H9 (cell line): ENCODE measurements around the gene ZBTB44. TPM values are rescaled to one million over a fixed set of nuclear protein-coding genes. Genes with fewer than 3 reads are reported as not detected.

Experiments used
- DNase-seq: peaks from one replicate; pipeline ENCODE4 v3.0.0-alpha.2; 2017
- H2AFZ ChIP-seq: one replicate; pipeline ENCODE4 v1.6.1; 2013; ENCODE audit warnings: mild to moderate bottlenecking, low read length, control low read depth, moderate library complexity
- H2AK5ac ChIP-seq: 2 replicates; pipeline ENCODE4 v1.6.1; 2013; ENCODE audit warnings: low read length, control low read depth, mixed read lengths; ENCODE audit not compliant: insufficient read length
- H2BK120ac ChIP-seq: one replicate; pipeline ENCODE4 v1.6.1; 2013; ENCODE audit warnings: low read depth, mild to moderate bottlenecking, low read length, control low read depth, inconsistent platforms; ENCODE audit not compliant: poor library complexity, severe bottlenecking
- H2BK12ac ChIP-seq: 2 replicates; pipeline ENCODE4 v1.6.1; 2013; ENCODE audit warnings: low read length, control low read depth, mixed read lengths, low read depth; ENCODE audit not compliant: insufficient read length
- H2BK15ac ChIP-seq: 2 replicates; pipeline ENCODE4 v1.6.1; 2013; ENCODE audit warnings: low read depth, low read length, control low read depth
- H2BK20ac ChIP-seq: one replicate; pipeline ENCODE4 v1.6.1; 2013; ENCODE audit warnings: low read depth, mild to moderate bottlenecking, low read length, control low read depth, inconsistent platforms; ENCODE audit not compliant: poor library complexity, severe bottlenecking
- H2BK5ac ChIP-seq: 2 replicates; pipeline ENCODE4 v1.6.1; 2013; ENCODE audit warnings: low read length, control low read depth, mixed read lengths; ENCODE audit not compliant: insufficient read length
- H3K14ac ChIP-seq: 2 replicates; pipeline ENCODE4 v1.6.1; 2013; ENCODE audit warnings: low read length, control low read depth; ENCODE audit not compliant: insufficient read depth
- H3K18ac ChIP-seq: 2 replicates; pipeline ENCODE4 v1.6.1; 2013; ENCODE audit warnings: low read depth, mild to moderate bottlenecking, mixed read lengths, low read length, control low read depth; ENCODE audit not compliant: insufficient read length
- H3K23ac ChIP-seq: 2 replicates; pipeline ENCODE4 v1.6.1; 2013; ENCODE audit warnings: low read length, control low read depth, mixed read lengths, low read depth; ENCODE audit not compliant: insufficient read length
- H3K23me2 ChIP-seq: 2 replicates; pipeline ENCODE4 v1.6.1; 2013; ENCODE audit warnings: low read depth, mild to moderate bottlenecking, mixed read lengths, low read length, control low read depth; ENCODE audit not compliant: insufficient read length, poor library complexity, severe bottlenecking
- H3K27ac ChIP-seq: 2 replicates; pipeline ENCODE4 v1.5.1; 2013; ENCODE audit warnings: low read length, control low read depth, mixed read lengths, low read depth; ENCODE audit not compliant: insufficient read length
- H3K27me3 ChIP-seq: 2 replicates; pipeline ENCODE4 v1.6.1; 2013; ENCODE audit warnings: low read length, control low read depth, inconsistent platforms; ENCODE audit not compliant: insufficient read depth
- H3K4ac ChIP-seq: 2 replicates; pipeline ENCODE4 v1.6.1; 2013; ENCODE audit warnings: low read depth, mild to moderate bottlenecking, control low read depth, inconsistent platforms, low read length, moderate library complexity
- H3K4me1 ChIP-seq: 2 replicates; pipeline ENCODE4 v1.6.1; 2013; ENCODE audit warnings: low read length, control low read depth, inconsistent platforms; ENCODE audit not compliant: insufficient read depth
- H3K4me2 ChIP-seq: 2 replicates; pipeline ENCODE4 v1.6.1; 2013; ENCODE audit warnings: low read length, control low read depth, mixed read lengths; ENCODE audit not compliant: insufficient read length, insufficient read depth
- H3K56ac ChIP-seq: 2 replicates; pipeline ENCODE4 v1.6.1; 2013; ENCODE audit warnings: low read depth, mild to moderate bottlenecking, mixed read lengths, low read length, control low read depth; ENCODE audit not compliant: insufficient read length
- H3K79me1 ChIP-seq: 2 replicates; pipeline ENCODE4 v1.6.1; 2013; ENCODE audit warnings: low read depth, mild to moderate bottlenecking, moderate library complexity, low read length, control low read depth, inconsistent platforms; ENCODE audit not compliant: insufficient read depth, poor library complexity, severe bottlenecking
- H3K79me2 ChIP-seq: 2 replicates; pipeline ENCODE4 v1.6.1; 2013; ENCODE audit warnings: low read length, control low read depth, inconsistent platforms; ENCODE audit not compliant: insufficient read depth
- H3K9ac ChIP-seq: 2 replicates; pipeline ENCODE4 v1.6.1; 2013; ENCODE audit warnings: low read length, control low read depth, mixed read lengths; ENCODE audit not compliant: insufficient read length; ENCODE audit errors: extremely low read depth
- H3K9me3 ChIP-seq: one replicate; pipeline ENCODE4 v1.6.1; 2013; ENCODE audit warnings: low read depth, low read length, inconsistent platforms; ENCODE audit not compliant: control insufficient read depth
- H3T11ph ChIP-seq: one replicate; pipeline ENCODE4 v1.6.1; 2013; ENCODE audit warnings: mild to moderate bottlenecking, low read length, control low read depth, inconsistent platforms
- H4K20me1 ChIP-seq: one replicate; pipeline ENCODE4 v1.6.1; 2013; ENCODE audit not compliant: control insufficient read depth, insufficient read length, insufficient read depth
- H4K5ac ChIP-seq: 2 replicates; pipeline ENCODE4 v1.6.1; 2013; ENCODE audit warnings: low read depth, mild to moderate bottlenecking, mixed read lengths, low read length, control low read depth; ENCODE audit not compliant: insufficient read length
- H4K8ac ChIP-seq: replicated peaks from 2 replicates; pipeline ENCODE4 v1.6.1; 2013; ENCODE audit warnings: low read length, control low read depth, mixed read lengths, low read depth; ENCODE audit not compliant: insufficient read length
- H4K91ac ChIP-seq: 2 replicates; pipeline ENCODE4 v1.6.1; 2013; ENCODE audit warnings: low read depth, mild to moderate bottlenecking, moderate library complexity, mixed read lengths, low read length, control low read depth; ENCODE audit not compliant: insufficient read length
- H3K27ac Mint-ChIP-seq, 3 experiments: 2 replicates in 2 of 3; 3 replicates in 1 of 3; pipeline ENCODE4 v1.8.0; 2020 to 2021; ENCODE audit warnings: mixed read lengths in 3 of 3, mild to moderate bottlenecking in 1 of 3, moderate library complexity in 1 of 3
- H3K27me3 Mint-ChIP-seq: 2 replicates; pipeline ENCODE4 v1.8.0; 2021; ENCODE audit warnings: low read depth, mild to moderate bottlenecking, moderate library complexity, mixed read lengths
- H3K36me3 Mint-ChIP-seq, 3 experiments: 2 replicates in 2 of 3; 3 replicates in 1 of 3; pipeline ENCODE4 v1.8.0; 2020 to 2021; ENCODE audit warnings: low read depth in 3 of 3, mixed read lengths in 3 of 3; ENCODE audit not compliant: insufficient read depth in 1 of 3
- H3K4me1 Mint-ChIP-seq, 2 experiments: 2 replicates each; pipeline ENCODE4 v1.8.0; 2020; ENCODE audit warnings: mixed read lengths in 2 of 2
- H3K4me3 Mint-ChIP-seq, 2 experiments: 2 replicates in 1 of 2; 3 replicates in 1 of 2; pipeline ENCODE4 v1.8.0; 2020 to 2021; ENCODE audit warnings: mild to moderate bottlenecking in 2 of 2, mixed read lengths in 2 of 2, moderate library complexity in 1 of 2
- H3K9me3 Mint-ChIP-seq, 2 experiments: 2 replicates in 1 of 2; 3 replicates in 1 of 2; pipeline ENCODE4 v1.8.0; 2020; ENCODE audit warnings: mild to moderate bottlenecking in 2 of 2, mixed read lengths in 2 of 2, moderate library complexity in 1 of 2
- WGBS: extraction: QIAGEN DNeasy Blood & Tissue Kit; methylation state at CpG from one replicate; pipeline ENCODE4 v1.1.7; 2013; ENCODE audit warnings: missing lambda C conversion rate, low lambda C conversion rate, mixed read lengths; ENCODE audit not compliant: insufficient read length; ENCODE audit errors: extremely low coverage; 5-methylcytosine and 5-hydroxymethylcytosine counted together
- total RNA-seq: library from RNA; stranded (reverse); gene quantifications from 2 replicates; pipeline ENCODE4 v1.2.1, GENCODE V29; 2021
- TF ChIP-seq, protein P1 (sequence below): fragments of 200-600 bp; sonication (generic); conservative IDR thresholded peaks from 3 replicates; pipeline ENCODE4 v1.8.0; 2021; ENCODE audit warnings: antibody characterized with exemption, mild to moderate bottlenecking

The ZBTB44 gene
- total RNA-seq, 1 experiment from 2014 or later, result 67.7 TPM

GRCh38 chr11:130197386-130198035, 117.2 kb downstream of the ZBTB44 start:
- Histone ChIP-seq H3K9me3 (no peaks in the 10 kb centered on the region), H2AK5ac (no peak overlapping the region), H3K4me1 (no peaks in the 10 kb centered on the region), H3K56ac (no peak overlapping the region), H2BK20ac (no peak overlapping the region), H3K9ac (no peak overlapping the region), H2AFZ (no peak overlapping the region), H3T11ph (no peak overlapping the region), H3K23me2 (no peaks in the 10 kb centered on the region), H3K4me2 (no peak overlapping the region), H3K23ac (no peak overlapping the region), H3K27ac (no peak overlapping the region), H3K18ac (no peak overlapping the region), H2BK120ac (no peak overlapping the region), H4K20me1 (no peaks in the 10 kb centered on the region), H3K79me1 (no peaks in the 10 kb centered on the region), H4K5ac (no peak overlapping the region), H4K8ac (no peak overlapping the region), H2BK12ac (no peak overlapping the region), H2BK15ac (no peak overlapping the region), H3K79me2 (no peaks in the 10 kb centered on the region), H2BK5ac (no peak overlapping the region), H3K4ac (no peak overlapping the region), H4K91ac (no peak overlapping the region), H3K27me3 (no peaks in the 10 kb centered on the region), H3K14ac (no peak overlapping the region)
- Mint-ChIP-seq H3K27ac (no peak overlapping the region), H3K27me3 (no peaks in the 10 kb centered on the region), H3K4me1 (no peaks in the 10 kb centered on the region), H3K4me3 (no peak overlapping the region; a peak in 1 of 5 replicates), H3K9me3 (peaks cover 0 to 4% of the 10 kb centered on the region in 2 experiments; a peak in 1 of 5 replicates), H3K36me3 (peaks cover 9 to 23% (median 16%) of the 10 kb centered on the region in 3 experiments)
- no peak for DNase-seq
- TF ChIP-seq, protein P1, sequence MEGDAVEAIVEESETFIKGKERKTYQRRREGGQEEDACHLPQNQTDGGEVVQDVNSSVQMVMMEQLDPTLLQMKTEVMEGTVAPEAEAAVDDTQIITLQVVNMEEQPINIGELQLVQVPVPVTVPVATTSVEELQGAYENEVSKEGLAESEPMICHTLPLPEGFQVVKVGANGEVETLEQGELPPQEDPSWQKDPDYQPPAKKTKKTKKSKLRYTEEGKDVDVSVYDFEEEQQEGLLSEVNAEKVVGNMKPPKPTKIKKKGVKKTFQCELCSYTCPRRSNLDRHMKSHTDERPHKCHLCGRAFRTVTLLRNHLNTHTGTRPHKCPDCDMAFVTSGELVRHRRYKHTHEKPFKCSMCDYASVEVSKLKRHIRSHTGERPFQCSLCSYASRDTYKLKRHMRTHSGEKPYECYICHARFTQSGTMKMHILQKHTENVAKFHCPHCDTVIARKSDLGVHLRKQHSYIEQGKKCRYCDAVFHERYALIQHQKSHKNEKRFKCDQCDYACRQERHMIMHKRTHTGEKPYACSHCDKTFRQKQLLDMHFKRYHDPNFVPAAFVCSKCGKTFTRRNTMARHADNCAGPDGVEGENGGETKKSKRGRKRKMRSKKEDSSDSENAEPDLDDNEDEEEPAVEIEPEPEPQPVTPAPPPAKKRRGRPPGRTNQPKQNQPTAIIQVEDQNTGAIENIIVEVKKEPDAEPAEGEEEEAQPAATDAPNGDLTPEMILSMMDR, result no peak
- no CpG with 5 or more reads among the region's 27 CpGs for WGBS
